Aorta (tissue), 5 donors: ENCODE measurements around the gene EPHA1. TPM values are rescaled to one million over a fixed set of nuclear protein-coding genes. Genes with fewer than 3 reads are reported as not detected.
"Not testable (repeated sequence)": the region's sequence is repeated elsewhere in the genome, so short reads cannot be mapped to it uniquely, and the experiment has no call there.

Source experiments
- ATAC-seq: fragments of 200-7000 bp; cut with Tn5 transposase; one replicate; pipeline ENCODE4 v1.9.1; 2022; ENCODE audit warnings: moderate library complexity; ENCODE audit not compliant: low FRiP score
- DNase-seq, 2 donors: peaks; one replicate each; pipeline ENCODE4 v3.0.0-alpha.2; 2020
- H3K27ac ChIP-seq, 2 donors: one replicate each; pipeline ENCODE4 v1.5.1; 2013; ENCODE audit warnings: low read length in 2 of 2, mild to moderate bottlenecking in 2 of 2, moderate library complexity in 2 of 2, control low read depth in 1 of 2, inconsistent platforms in 1 of 2, low read depth in 1 of 2
- H3K27me3 ChIP-seq, 2 donors: one replicate each; pipeline ENCODE4 v1.6.1; 2013; ENCODE audit warnings: control low read depth in 1 of 2, low read length in 1 of 2, mild to moderate bottlenecking in 1 of 2, moderate library complexity in 1 of 2; ENCODE audit not compliant: insufficient read depth in 2 of 2, control insufficient read depth in 1 of 2
- H3K36me3 ChIP-seq, 2 donors: one replicate each; pipeline ENCODE4 v1.6.1; 2013; ENCODE audit warnings: control low read depth in 1 of 2, low read length in 1 of 2, mild to moderate bottlenecking in 1 of 2; ENCODE audit not compliant: insufficient read depth in 2 of 2, control insufficient read depth in 1 of 2
- H3K4me1 ChIP-seq, 2 donors: one replicate each; pipeline ENCODE4 v1.6.1; 2013; ENCODE audit warnings: low read length in 2 of 2, control low read depth in 1 of 2, mild to moderate bottlenecking in 1 of 2, moderate library complexity in 1 of 2; ENCODE audit not compliant: insufficient read depth in 2 of 2, control insufficient read depth in 1 of 2
- H3K4me3 ChIP-seq, 2 donors: one replicate each; pipeline ENCODE4 v1.5.1; 2013; ENCODE audit warnings: low read length in 2 of 2, control low read depth in 1 of 2, mild to moderate bottlenecking in 1 of 2
- H3K9me3 ChIP-seq: one replicate; pipeline ENCODE4 v1.6.1; 2013; ENCODE audit warnings: mild to moderate bottlenecking, low read length; ENCODE audit not compliant: control insufficient read depth
- WGBS, 2 donors: extraction: QIAGEN DNeasy Blood & Tissue Kit; methylation state at CpG; one replicate each; pipeline ENCODE4 v1.1.7; 2013; 5-methylcytosine and 5-hydroxymethylcytosine counted together
- intact Hi-C, 2 donors: fragments of 100-400 bp; cut with DNase I; formaldehyde crosslinking; loops; one replicate each; pipeline versions ENCODE4 v1.14.2 to v1.15.0; 2022
- polyA plus RNA-seq, 2 donors: library from polyadenylated mRNA; stranded (reverse); fragments of 200-250 nt; gene quantifications; one replicate each; pipeline ENCODE4 v1.2.3, GENCODE V29; 2013
- total RNA-seq, 2 donors: library from RNA; stranded (reverse); fragmentation: NEBNext Ultra II Directional; extraction: Animal tissue kit (Norgen Biotek cat#: 25700); gene quantifications; one replicate each; pipeline ENCODE4 v1.2.1, GENCODE V29; 2021
- donor health status: healthy with polysubstance abuse.
- donor health status: Bipolar disorder and iron deficiency.
- donor health status: DM: no; HTN: no; CAD: no.
- donor health status: DM: no; HTN: no; CAD: no.
- donor health status: DM: yes; HTN: yes; CAD: no.

The EPHA1 gene
- total and polyA plus RNA-seq, 4 donors = 0.20 to 1.9 (median 0.33) TPM

GRCh38 chr7:143413123-143413522, 4.5 kb upstream of the EPHA1 start:
- H3K9me3 ChIP-seq = no peaks in the 10 kb centered on the region
- H3K27ac ChIP-seq = no peak overlapping the region
- no peaks in the 10 kb centered on the region for H3K4me1 ChIP-seq
- intact Hi-C loops = loop anchor here (2.0 to 5.0 kb wide), 2 partner anchors 36 to 170 kb away; no protein-coding TSS in a partner anchor
- no peak overlapping the region for H3K4me3 ChIP-seq
- ATAC-seq = no peak
- H3K27me3 ChIP-seq = no peaks in the 10 kb centered on the region
- no peaks in the 10 kb centered on the region for H3K36me3 ChIP-seq
- 84 to 85% methylated on average over 8 of the region's 8 CpGs for WGBS, 2 donors
- no peak for DNase-seq

DNA sequence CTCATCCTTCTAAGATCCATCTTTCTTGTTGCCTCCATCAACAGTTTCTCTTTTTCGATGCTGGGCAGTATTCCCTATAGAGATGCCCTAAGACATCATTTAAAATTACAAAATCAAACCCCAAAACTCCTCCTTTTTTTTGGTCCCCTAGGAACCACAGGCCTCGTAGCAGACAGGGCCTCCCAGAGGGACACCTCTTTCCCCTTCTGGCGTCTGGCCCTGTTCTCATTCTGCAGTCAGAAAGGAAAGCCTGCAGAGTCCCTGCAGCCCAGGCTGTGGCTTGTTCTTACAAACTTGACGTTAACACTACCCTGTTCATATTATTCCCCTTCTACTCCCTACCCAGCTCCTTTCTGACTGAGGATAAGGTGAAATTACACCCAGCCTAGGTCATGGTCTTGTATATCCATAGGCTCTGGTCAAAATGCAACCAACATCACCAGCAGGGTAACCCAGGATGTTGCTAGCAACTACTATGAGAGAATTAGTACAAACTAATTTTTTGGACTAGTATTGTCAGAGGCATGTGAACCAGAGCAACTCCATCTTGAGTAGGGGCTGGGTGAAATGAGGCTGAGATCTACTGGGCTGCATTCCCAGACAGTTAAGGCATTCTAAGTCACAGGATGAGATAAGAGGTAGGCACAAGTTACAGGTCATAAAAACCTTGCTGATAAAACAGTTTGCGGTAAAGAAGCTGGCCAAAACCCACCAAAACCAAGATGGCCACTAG, 3.5 kb upstream of the EPHA1 start:
- DNase-seq (no peak), ATAC-seq (no peak)
- no peak overlapping the region for H3K4me3 ChIP-seq
- H3K36me3 ChIP-seq = no peaks in the 10 kb centered on the region
- no peaks in the 10 kb centered on the region for H3K4me1 ChIP-seq
- intact Hi-C loops = loop anchor here (2.0 to 5.0 kb wide), 2 partner anchors 35 to 169 kb away; no protein-coding TSS in a partner anchor
- H3K27me3 ChIP-seq = no peaks in the 10 kb centered on the region
- H3K27ac ChIP-seq = no peak overlapping the region
- no peaks in the 10 kb centered on the region for H3K9me3 ChIP-seq
- 17 to 23% methylated on average over 5 of the region's 5 CpGs for WGBS, 2 donors

DNA sequence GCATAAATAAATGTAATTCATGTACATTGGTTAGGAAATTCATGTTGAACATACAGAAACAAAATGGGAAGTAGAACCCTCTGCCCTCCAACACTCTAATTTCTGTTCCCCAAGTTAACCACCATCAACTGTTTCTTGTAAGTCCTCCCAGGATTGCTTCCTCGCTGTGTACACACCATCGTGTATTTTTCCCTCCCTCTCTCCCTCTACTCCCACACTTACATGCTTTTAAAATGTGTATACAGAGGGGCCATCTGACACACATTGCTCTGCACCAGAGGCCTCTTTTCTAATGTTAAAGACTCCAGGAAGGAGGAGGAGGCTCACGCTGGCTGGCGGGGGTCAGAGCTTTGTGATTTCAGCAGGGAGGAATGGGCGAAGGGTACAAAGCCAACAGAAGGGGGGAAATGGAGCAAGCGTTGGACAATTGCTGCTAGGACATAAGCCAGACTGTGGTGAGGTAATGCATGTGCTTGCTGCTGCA, 1.9 kb upstream of the EPHA1 start:
- intact Hi-C loops = loop anchor here in 1 of 2 donors (5.0 kb wide), 1 partner anchor 33 kb away; no protein-coding TSS in a partner anchor
- H3K27me3 ChIP-seq = no peaks in the 10 kb centered on the region
- no peaks in the 10 kb centered on the region for H3K9me3 ChIP-seq
- DNase-seq (peak in 1 of 2 donors; percentile 78), ATAC-seq (peak; percentile 48)
- H3K36me3 ChIP-seq = no peaks in the 10 kb centered on the region
- no peak overlapping the region for H3K27ac ChIP-seq
- no peaks in the 10 kb centered on the region for H3K4me1 ChIP-seq
- no peak overlapping the region for H3K4me3 ChIP-seq
- 1 to 2% methylated on average over 6 of the region's 6 CpGs for WGBS, 2 donors

- Histone ChIP-seq H3K9me3 (no peaks in the 10 kb centered on the region), H3K36me3 (no peaks in the 10 kb centered on the region), H3K4me3 (no peak overlapping the region), H3K27ac (no peak overlapping the region), H3K27me3 (no peaks in the 10 kb centered on the region), H3K4me1 (no peaks in the 10 kb centered on the region)
- 62 to 71% methylated on average over 20 of the region's 20 CpGs for WGBS, 2 donors
- ATAC-seq (peak; percentile 8), DNase-seq (peak; percentile 42 to 67)
- intact Hi-C loops = no loop called here
Measured at GRCh38 chr7:143408252-143408685, 387 bp downstream of the EPHA1 start.

DNA sequence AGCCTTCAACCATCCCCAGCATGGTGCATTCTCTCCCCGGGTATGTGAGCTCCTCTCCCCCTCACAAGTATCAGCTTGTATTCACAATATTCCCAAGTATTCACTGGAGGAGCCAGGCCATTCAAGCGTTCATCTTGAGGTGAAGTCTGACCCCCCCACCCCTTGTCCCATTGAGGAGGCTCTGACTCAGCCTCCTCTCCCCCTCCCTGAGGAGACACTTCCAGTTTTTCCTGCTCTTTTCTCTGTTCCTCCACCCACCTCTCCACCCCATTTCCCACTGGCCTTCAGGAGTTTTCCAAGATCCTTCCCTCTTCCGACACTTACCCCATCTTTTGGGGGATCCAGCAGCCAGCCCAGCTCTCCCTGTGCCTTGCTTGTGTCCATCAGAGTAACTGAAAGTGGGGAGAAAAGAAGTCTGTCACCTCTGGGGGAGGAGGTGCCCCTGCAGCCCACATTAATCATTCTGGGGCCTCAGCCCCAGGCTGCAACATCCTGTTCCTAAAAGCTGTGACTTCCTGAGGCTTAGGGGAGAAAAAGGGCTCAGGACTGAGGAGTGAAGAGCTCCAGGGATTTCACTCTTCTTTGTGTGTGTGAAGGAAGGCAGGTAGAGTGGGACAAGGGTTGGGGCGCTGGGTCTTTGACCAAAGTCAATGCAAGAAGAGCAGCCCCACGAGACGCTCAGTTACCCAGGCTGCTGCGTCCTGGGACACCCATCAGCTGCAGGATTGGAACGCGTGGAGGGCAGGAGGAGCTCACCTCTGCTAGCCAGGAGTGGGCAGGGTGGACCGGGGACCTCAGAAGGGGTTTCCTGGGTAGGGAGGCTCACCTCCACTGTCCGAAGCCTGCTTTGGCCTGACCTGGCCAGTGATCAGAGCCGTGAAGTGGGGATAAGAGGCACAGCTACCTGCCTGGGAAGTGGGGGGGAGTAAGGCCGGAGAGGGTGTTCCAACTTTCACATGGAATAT, 1.1 kb downstream of the EPHA1 start:
- intact Hi-C loops = no loop called here
- 86 to 87% methylated on average over 13 of the region's 13 CpGs for WGBS, 2 donors

DNA sequence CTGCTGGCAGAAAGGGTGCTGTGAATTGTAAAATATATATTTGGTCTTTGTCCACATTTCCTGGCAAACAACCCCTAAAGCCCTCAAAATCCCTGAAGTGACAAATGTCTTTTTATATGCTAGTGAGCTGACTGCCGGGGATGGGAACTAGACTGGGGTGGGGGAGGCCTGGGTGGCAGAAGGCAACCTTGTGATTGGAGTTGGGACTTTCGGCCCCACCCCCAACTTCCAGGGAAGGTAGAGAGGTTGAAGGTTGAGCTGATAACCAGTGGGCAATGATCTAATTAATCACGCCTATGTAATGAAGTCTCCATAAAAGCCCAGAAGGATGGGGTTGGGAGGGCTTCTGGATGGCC, 2.7 kb downstream of the EPHA1 start:
- Histone ChIP-seq H3K4me3 (no peak overlapping the region), H3K27ac (no peak overlapping the region), H3K27me3 (no peaks in the 10 kb centered on the region), H3K36me3 (no peaks in the 10 kb centered on the region), H3K9me3 (no peaks in the 10 kb centered on the region), H3K4me1 (no peaks in the 10 kb centered on the region)
- ATAC-seq (no peak), DNase-seq (no peak)
- WGBS, 2 donors = 82 to 84% methylated on average over 3 of the region's 3 CpGs
- intact Hi-C loops = no loop called here

More for the DNA sequence above, 1.1 kb downstream of the EPHA1 start:
- no peak overlapping the region for H3K4me3 ChIP-seq
- H3K27me3 ChIP-seq = no peaks in the 10 kb centered on the region
- ATAC-seq (peak; percentile 15), DNase-seq (peak; percentile 43 to 71)
- H3K27ac ChIP-seq = no peak overlapping the region
- H3K9me3 ChIP-seq = no peaks in the 10 kb centered on the region
- no peaks in the 10 kb centered on the region for H3K4me1 ChIP-seq
- no peaks in the 10 kb centered on the region for H3K36me3 ChIP-seq

GRCh38 chr7:143405173-143406001, 3.3 kb downstream of the EPHA1 start:
- peak in 1 of 2 donors; percentile 35 for DNase-seq

DNA sequence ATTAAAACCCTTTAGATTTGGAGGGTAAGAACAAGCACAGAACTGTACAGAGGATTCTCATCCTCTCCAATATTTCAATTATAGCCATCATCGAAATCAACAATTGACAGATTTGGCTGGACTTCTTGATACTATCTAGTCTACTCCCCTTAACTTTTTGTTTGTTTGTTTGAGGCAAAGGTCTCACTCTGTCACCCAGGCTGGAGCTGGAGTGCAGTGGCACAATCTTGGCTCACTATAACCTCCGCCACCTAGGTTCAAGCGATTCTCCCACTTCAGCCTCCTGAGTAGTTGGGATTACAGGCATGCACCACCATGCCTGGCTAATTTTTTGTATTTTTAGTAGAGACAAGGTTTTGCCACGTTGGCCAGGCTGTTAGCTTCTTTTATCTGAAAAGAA, 6.4 kb downstream of the EPHA1 start:
- intact Hi-C loops, H3K27me3 ChIP-seq, H3K4me3 ChIP-seq, ATAC-seq, H3K36me3 ChIP-seq, DNase-seq, H3K4me1 ChIP-seq, H3K9me3 ChIP-seq, H3K27ac ChIP-seq: not testable (repeated sequence)
- WGBS, 2 donors = 73 to 75% methylated on average over 4 of the region's 4 CpGs

More at GRCh38 chr7:143405173-143406001, 3.3 kb downstream of the EPHA1 start:
- 64 to 66% methylated on average over 9 of the region's 9 CpGs for WGBS, 2 donors
- intact Hi-C loops = no loop called here
- no peaks in the 10 kb centered on the region for H3K9me3 ChIP-seq
- H3K27me3 ChIP-seq = no peaks in the 10 kb centered on the region
- H3K36me3 ChIP-seq = no peaks in the 10 kb centered on the region
- H3K4me1 ChIP-seq = no peaks in the 10 kb centered on the region
- no peak for ATAC-seq
- H3K4me3 ChIP-seq = no peak overlapping the region
- no peak overlapping the region for H3K27ac ChIP-seq
